Fibroblast of skin of abdomen (primary cell): ENCODE results near the gene IL27RA.
A peak's percentile ranks its signal among the peaks of the same experiment; 100 is the strongest.

Source experiments
- DNase-seq: peaks from one replicate; pipeline ENCODE4 v3.0.0-alpha.2; 2013

The IL27RA gene

GRCh38 chr19:14059652-14060155 is 28.1 kb downstream of the IL27RA start:
- no peak for DNase-seq

GRCh38 chr19:14061081-14061749 is 29.7 kb downstream of the IL27RA start:
- no peak for DNase-seq

- no peak for DNase-seq
These were observed 30.4 kb downstream of the IL27RA start, which contains the start of gene PALM3 for GRCh38 chr19:14061751-14062557. Gene PALM3 (minus strand): TSS chr19:14062076. CDS start chr19:14061980, 96 bp downstream.

- no peak for DNase-seq
These were observed 30.9 kb downstream of the IL27RA start for GRCh38 chr19:14062558-14062855.

- peak; percentile 12 for DNase-seq
These were observed 31.5 kb downstream of the IL27RA start for GRCh38 chr19:14063105-14063504.

GRCh38 chr19:14066134-14066533 is 34.6 kb downstream of the IL27RA start:
- DNase-seq: no peak

GRCh38 chr19:14070268-14071050 is 38.9 kb downstream of the IL27RA start:
- no peak for DNase-seq

- no peak for DNase-seq
These were observed 41.1 kb downstream of the IL27RA start, which contains the start of gene MISP3 for GRCh38 chr19:14072535-14073260. Gene MISP3 (plus strand): TSS chr19:14072786. CDS start chr19:14073310, 524 bp downstream.

GRCh38 chr19:14073261-14073924 is 41.8 kb downstream of the IL27RA start:
- peak; percentile 69 for DNase-seq

- DNase-seq: peak; percentile 20
These were observed 42.6 kb downstream of the IL27RA start for GRCh38 chr19:14073925-14074838.

GRCh38 chr19:14078411-14078810 is 46.8 kb downstream of the IL27RA start:
- DNase-seq: no peak

GRCh38 chr19:14080887-14081796 is 49.6 kb downstream of the IL27RA start:
- DNase-seq: peak; percentile 99

- DNase-seq: no peak
These were observed 50.5 kb downstream of the IL27RA start for GRCh38 chr19:14081797-14082674.

- DNase-seq: no peak
These were observed 51.1 kb downstream of the IL27RA start for GRCh38 chr19:14082675-14082960.

GRCh38 chr19:14085309-14085995 is 53.9 kb downstream of the IL27RA start, which contains the start of gene C19orf67:
Gene C19orf67 (minus strand): TSS chr19:14085783. CDS start chr19:14085627, 156 bp downstream.
- no peak for DNase-seq

- no peak for DNase-seq
These were observed 54.5 kb downstream of the IL27RA start for GRCh38 chr19:14086098-14086497.

- DNase-seq: no peak
These were observed 57.3 kb downstream of the IL27RA start for GRCh38 chr19:14088634-14089411.
